ENCODE results near the gene SLC25A33. TPM values are rescaled to one million over a fixed set of nuclear protein-coding genes. Genes with fewer than 3 reads are reported as not detected.
A peak's percentile ranks its signal among the peaks of the same experiment; 100 is the strongest.

The SLC25A33 gene
- total and polyA plus RNA-seq, 2 of the 8 experiments (the other 6 are each of a cell fraction or from before 2014, with no cell fraction given) = 7.8 to 12.8 TPM

DNA sequence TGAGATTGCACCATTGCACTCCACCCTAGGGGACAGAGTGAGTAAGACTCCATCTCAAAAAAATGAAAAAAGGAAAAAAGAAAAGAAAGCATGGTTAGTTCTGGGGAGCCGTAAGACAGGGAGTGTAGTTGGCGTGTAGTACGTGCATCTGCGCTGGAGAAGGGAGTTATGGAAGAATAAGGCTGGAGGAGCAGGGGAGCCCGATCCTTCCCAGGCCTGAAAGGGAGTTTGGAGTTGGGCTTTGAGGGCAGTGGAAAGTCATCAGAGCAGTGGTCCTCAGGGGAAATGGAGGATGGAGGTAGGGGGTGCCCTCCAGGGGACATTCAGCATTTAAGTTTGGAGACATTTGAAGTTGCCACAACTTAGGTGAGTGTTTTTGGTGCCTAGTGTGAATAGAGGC lies 38.2 kb downstream of the SLC25A33 start:
- no peak for FAIRE-seq
- Histone ChIP-seq H3K27me3 (replicated peaks in 1 of 4; ENCODE audit: control insufficient read depth in 3 of 4, extremely low read depth in 1 of 4, insufficient read depth in 3 of 4, low read length in 3 of 4) (no peaks in the 10 kb centered on the region), H2BK20ac (ENCODE audit: low read length) (no peak overlapping the region), H3K4me1 (replicated peaks in 1 of 4; ENCODE audit: control insufficient read depth in 3 of 4, insufficient read depth in 4 of 4, low read length in 3 of 4) (no peaks in the 10 kb centered on the region), H2BK5ac (ENCODE audit: low read depth, low read length) (no peak overlapping the region), H3K79me2 (ENCODE audit: control insufficient read depth in 1 of 2, insufficient read depth in 2 of 2, low read length in 2 of 2) (no peaks in the 10 kb centered on the region), H3K4me3 (ENCODE audit: extremely low read depth in 1 of 4, insufficient read depth in 2 of 4, low read depth in 3 of 4, low read length in 4 of 4) (no peak overlapping the region), H3K14ac (ENCODE audit: insufficient read length) (no peak overlapping the region), H4K8ac (ENCODE audit: extremely low read depth, insufficient read depth, low read length) (no peak overlapping the region), H3K9me3 (ENCODE audit: insufficient read depth in 2 of 2, low read depth in 1 of 2, low read length in 1 of 2) (no peaks in the 10 kb centered on the region), H2AFZ (ENCODE audit: low read length) (no peak overlapping the region), H3K79me1 (ENCODE audit: low read depth, low read length) (peaks cover 3% of the 10 kb centered on the region; the same call in 1 of the 2 replicates), H4K5ac (ENCODE audit: insufficient read length, low read depth, low read length) (no peak overlapping the region), H2BK120ac (replicated peaks; ENCODE audit: low read depth, low read length) (no peak overlapping the region), H4K91ac (replicated peaks; ENCODE audit: insufficient read length, low read length) (no peak overlapping the region), H2AK5ac (ENCODE audit: low read depth, low read length) (no peak overlapping the region), H3K36me3 (ENCODE audit: control insufficient read depth in 2 of 4, insufficient read depth in 4 of 4, low read length in 3 of 4) (peaks cover 0 to 36% (median 22%) of the 10 kb centered on the region in 4 experiments; a peak in 7 of 8 replicates), H3K23me2 (ENCODE audit: low read depth, low read length) (no peaks in the 10 kb centered on the region), H4K20me1 (replicated peaks in 1 of 2; ENCODE audit: control insufficient read depth in 1 of 2, insufficient read depth in 2 of 2, low read length in 2 of 2) (peaks cover 2 to 12% of the 10 kb centered on the region in 2 experiments), H3K4me2 (ENCODE audit: insufficient read depth in 1 of 2, low read depth in 2 of 2, low read length in 2 of 2) (no peak overlapping the region), H3K23ac (ENCODE audit: insufficient read length) (no peak overlapping the region), H2BK15ac (ENCODE audit: low read length) (no peak overlapping the region), H2BK12ac (ENCODE audit: low read depth, low read length) (no peak overlapping the region), H3K27ac (ENCODE audit: low read depth, low read length) (no peak overlapping the region), H3K18ac (ENCODE audit: extremely low read depth, low read length) (no peak overlapping the region), H3K9ac (replicated peaks in 1 of 4; ENCODE audit: extremely low read depth in 1 of 4, low read depth in 3 of 4, low read length in 3 of 4) (peak overlapping the region in 1 of 4 experiments; percentile 22; a peak in 2 of 7 replicates), H3K56ac (replicated peaks; ENCODE audit: insufficient read length, low read depth, low read length) (no peak overlapping the region), H3K4ac (replicated peaks; ENCODE audit: insufficient read length, low read depth, low read length) (no peak overlapping the region)
- 83% methylated on average over 5 of the region's 5 CpGs; no CpG with 5 or more reads in 1 of the 2 experiments for WGBS, 2 experiments (ENCODE audit: extremely low coverage in 1 of 2, insufficient coverage in 1 of 2, insufficient read length in 1 of 2, insufficient replicate concordance in 2 of 2, low coverage in 1 of 2, low lambda C conversion rate in 2 of 2, missing lambda C conversion rate in 1 of 2)
- ChIA-PET POLR2A (ENCODE audit: partially characterized antibody) (interaction anchor here (1.2 kb wide), 1 partner anchor 12 kb away, joined by 3 read pairs; no protein-coding TSS in a partner anchor), CTCF (ENCODE audit: partially characterized antibody) (interaction anchor here (0.9 to 2.7 kb wide), 7 partner anchors 9 to 287 kb away, joined by 3 to 9 read pairs (median 5); no protein-coding TSS in a partner anchor)
- no peak for DNase-seq (ENCODE audit: low read depth in 1 of 2, low spot score in 2 of 2)
- TF ChIP-seq EZH2 (IDR thresholded peaks at IDR 0.05; ENCODE audit: low read depth, low read length, severe bottlenecking) = no peak
- no peak for TF ChIP-seq POU5F1 (IDR thresholded peaks at IDR 0.05; ENCODE audit: low read depth, low read length)
- TF ChIP-seq ASH2L (IDR thresholded peaks at IDR 0.05; ENCODE audit: low read length) = no peak
- TF ChIP-seq CBX8 (IDR thresholded peaks at IDR 0.05; ENCODE audit: borderline replicate concordance, low read depth, low read length) = no peak
- TF ChIP-seq, protein P1, sequence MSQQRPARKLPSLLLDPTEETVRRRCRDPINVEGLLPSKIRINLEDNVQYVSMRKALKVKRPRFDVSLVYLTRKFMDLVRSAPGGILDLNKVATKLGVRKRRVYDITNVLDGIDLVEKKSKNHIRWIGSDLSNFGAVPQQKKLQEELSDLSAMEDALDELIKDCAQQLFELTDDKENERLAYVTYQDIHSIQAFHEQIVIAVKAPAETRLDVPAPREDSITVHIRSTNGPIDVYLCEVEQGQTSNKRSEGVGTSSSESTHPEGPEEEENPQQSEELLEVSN (IDR thresholded peaks at IDR 0.05) = no peak
- TF ChIP-seq CHD1 (IDR thresholded peaks at IDR 0.05; ENCODE audit: low read depth, low read length) = no peak
- TF ChIP-seq, protein P2, sequence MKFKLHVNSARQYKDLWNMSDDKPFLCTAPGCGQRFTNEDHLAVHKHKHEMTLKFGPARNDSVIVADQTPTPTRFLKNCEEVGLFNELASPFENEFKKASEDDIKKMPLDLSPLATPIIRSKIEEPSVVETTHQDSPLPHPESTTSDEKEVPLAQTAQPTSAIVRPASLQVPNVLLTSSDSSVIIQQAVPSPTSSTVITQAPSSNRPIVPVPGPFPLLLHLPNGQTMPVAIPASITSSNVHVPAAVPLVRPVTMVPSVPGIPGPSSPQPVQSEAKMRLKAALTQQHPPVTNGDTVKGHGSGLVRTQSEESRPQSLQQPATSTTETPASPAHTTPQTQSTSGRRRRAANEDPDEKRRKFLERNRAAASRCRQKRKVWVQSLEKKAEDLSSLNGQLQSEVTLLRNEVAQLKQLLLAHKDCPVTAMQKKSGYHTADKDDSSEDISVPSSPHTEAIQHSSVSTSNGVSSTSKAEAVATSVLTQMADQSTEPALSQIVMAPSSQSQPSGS (IDR thresholded peaks at IDR 0.05; ENCODE audit: low read length) = no peak
- TF ChIP-seq PHF8 (conservative IDR thresholded peaks at IDR 0.05; ENCODE audit: low read depth, low read length) = no peak

Measured in H1 (cell line).